Neural crest cell (in vitro differentiated cells): ENCODE results near the gene LSS. TPM values are rescaled to one million over a fixed set of nuclear protein-coding genes. Genes with fewer than 3 reads are reported as not detected.

Source experiments
- DNase-seq: peaks from one replicate; pipeline ENCODE4 v3.0.0; 2021; ENCODE audit warnings: low read depth, mixed read lengths, low spot score
- H3K27ac Mint-ChIP-seq: one replicate; pipeline ENCODE4 v1.8.0; 2021; ENCODE audit warnings: mild to moderate bottlenecking, mixed read lengths; ENCODE audit not compliant: unreplicated experiment
- H3K27me3 Mint-ChIP-seq: 2 replicates; pipeline ENCODE4 v1.8.0; 2021; ENCODE audit warnings: low read depth, mild to moderate bottlenecking, mixed read lengths
- H3K36me3 Mint-ChIP-seq: 2 replicates; pipeline ENCODE4 v1.8.0; 2021; ENCODE audit warnings: low read depth, mild to moderate bottlenecking, mixed read lengths
- H3K4me1 Mint-ChIP-seq: 2 replicates; pipeline ENCODE4 v1.8.0; 2021; ENCODE audit warnings: mixed read lengths
- H3K4me3 Mint-ChIP-seq: one replicate; pipeline ENCODE4 v1.8.0; 2021; ENCODE audit warnings: mild to moderate bottlenecking, mixed read lengths
- H3K9me3 Mint-ChIP-seq: 2 replicates; pipeline ENCODE4 v1.8.0; 2021; ENCODE audit warnings: mixed read lengths
- total RNA-seq: library from RNA; stranded (reverse); gene quantifications from 2 replicates; pipeline ENCODE4 v1.2.1, GENCODE V29; 2021
- TF ChIP-seq, protein P1 (sequence below): fragments of 200-600 bp; sonication (generic); conservative IDR thresholded peaks from 2 replicates; pipeline ENCODE4 v1.5.0; 2021; ENCODE audit warnings: antibody characterized with exemption, mild to moderate bottlenecking

The LSS gene
- total RNA-seq, 1 donor from 2014 or later: 225 TPM

DNA sequence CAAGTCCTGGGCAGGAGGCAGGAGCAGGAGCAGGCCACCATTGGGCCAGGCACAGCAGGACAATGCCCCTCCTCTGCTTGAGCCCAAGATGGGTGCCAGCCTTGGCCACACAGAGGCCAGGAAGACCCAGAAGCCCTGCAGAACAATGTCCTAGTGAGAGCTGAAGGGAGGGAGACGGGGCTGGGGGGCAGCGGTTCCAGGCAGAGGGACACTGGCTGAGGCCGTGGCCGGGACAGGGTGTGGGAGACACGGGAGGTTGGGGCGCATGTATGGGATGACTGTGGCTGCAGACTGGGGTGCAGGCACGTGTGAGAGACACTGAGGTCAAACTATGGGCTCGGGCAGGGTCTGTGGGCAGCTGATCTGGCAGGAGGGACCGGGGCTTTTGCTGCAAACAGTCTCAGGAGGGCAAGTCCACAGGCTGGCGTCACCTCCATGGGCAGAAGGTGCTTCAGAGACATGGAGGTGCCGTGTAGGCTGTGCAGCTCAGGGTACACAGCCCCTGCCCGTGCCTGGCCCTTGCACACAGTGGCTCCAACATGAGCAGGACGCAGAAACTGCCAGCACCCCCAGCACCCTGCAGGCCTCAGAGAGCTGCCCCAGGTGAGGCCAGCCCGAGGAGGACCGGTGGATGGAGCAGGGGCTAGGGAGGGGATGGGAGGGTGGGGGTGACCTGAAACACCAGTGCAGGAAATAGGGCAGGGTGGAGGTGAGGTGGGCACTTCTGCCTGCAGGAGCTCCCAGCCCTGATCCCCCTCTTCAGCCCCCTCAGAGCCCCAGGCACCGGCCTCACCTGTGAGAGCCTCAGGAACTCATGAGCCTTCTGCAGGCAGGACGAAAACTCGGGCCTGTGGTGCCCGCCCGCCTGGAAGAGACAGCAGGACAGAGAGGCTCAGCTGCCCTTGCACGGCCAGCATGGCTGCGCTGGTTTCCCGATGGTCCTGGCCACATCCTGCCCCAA lies 19.5 kb downstream of the LSS start:
- H3K36me3 Mint-ChIP-seq: peaks cover 8% of the 10 kb centered on the region
- no peaks in the 10 kb centered on the region for H3K27me3 Mint-ChIP-seq
- H3K4me3 Mint-ChIP-seq: no peak overlapping the region
- H3K4me1 Mint-ChIP-seq: no peaks in the 10 kb centered on the region
- H3K27ac Mint-ChIP-seq: no peak overlapping the region
- DNase-seq: no peak
- H3K9me3 Mint-ChIP-seq: no peaks in the 10 kb centered on the region
- TF ChIP-seq, protein P1, sequence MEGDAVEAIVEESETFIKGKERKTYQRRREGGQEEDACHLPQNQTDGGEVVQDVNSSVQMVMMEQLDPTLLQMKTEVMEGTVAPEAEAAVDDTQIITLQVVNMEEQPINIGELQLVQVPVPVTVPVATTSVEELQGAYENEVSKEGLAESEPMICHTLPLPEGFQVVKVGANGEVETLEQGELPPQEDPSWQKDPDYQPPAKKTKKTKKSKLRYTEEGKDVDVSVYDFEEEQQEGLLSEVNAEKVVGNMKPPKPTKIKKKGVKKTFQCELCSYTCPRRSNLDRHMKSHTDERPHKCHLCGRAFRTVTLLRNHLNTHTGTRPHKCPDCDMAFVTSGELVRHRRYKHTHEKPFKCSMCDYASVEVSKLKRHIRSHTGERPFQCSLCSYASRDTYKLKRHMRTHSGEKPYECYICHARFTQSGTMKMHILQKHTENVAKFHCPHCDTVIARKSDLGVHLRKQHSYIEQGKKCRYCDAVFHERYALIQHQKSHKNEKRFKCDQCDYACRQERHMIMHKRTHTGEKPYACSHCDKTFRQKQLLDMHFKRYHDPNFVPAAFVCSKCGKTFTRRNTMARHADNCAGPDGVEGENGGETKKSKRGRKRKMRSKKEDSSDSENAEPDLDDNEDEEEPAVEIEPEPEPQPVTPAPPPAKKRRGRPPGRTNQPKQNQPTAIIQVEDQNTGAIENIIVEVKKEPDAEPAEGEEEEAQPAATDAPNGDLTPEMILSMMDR: no peak

DNA sequence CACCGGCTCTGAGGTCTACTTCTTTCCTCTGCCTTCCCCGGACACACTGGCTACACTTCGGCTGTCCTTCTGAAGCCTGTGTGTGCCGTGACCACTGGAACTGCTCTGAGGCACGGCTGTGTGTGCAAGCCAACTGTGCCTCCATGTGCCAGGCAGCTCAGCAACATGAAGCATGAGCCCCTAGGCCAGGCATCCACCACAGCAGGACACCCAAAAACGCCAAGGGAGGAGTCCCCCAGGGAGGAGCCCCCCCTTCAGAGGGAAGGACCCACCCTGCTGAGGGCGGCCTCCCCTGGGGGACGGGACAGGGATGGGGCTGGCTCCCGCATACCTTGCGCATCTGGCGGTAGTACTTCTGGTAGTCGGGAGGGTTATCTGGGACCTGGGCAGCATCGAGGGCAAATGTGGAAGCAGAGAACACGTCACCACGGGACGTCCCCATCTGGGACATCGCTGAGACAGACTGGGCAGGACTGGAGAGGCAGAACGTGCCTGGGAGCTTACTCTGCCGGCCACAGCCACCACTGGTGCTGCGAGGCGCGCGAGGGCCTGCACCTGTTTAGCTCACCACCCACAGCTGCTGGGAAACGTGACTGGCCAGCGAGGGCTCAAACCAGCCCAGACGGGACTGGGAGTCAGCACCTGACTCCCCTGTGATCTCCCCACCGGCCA lies 20.5 kb downstream of the LSS start:
- Mint-ChIP-seq H3K27ac (no peak overlapping the region), H3K36me3 (peaks cover 8% of the 10 kb centered on the region), H3K4me3 (no peak overlapping the region), H3K9me3 (no peaks in the 10 kb centered on the region), H3K27me3 (no peaks in the 10 kb centered on the region), H3K4me1 (peaks cover 2% of the 10 kb centered on the region)
- TF ChIP-seq, protein P1: no peak
- no peak for DNase-seq

DNA sequence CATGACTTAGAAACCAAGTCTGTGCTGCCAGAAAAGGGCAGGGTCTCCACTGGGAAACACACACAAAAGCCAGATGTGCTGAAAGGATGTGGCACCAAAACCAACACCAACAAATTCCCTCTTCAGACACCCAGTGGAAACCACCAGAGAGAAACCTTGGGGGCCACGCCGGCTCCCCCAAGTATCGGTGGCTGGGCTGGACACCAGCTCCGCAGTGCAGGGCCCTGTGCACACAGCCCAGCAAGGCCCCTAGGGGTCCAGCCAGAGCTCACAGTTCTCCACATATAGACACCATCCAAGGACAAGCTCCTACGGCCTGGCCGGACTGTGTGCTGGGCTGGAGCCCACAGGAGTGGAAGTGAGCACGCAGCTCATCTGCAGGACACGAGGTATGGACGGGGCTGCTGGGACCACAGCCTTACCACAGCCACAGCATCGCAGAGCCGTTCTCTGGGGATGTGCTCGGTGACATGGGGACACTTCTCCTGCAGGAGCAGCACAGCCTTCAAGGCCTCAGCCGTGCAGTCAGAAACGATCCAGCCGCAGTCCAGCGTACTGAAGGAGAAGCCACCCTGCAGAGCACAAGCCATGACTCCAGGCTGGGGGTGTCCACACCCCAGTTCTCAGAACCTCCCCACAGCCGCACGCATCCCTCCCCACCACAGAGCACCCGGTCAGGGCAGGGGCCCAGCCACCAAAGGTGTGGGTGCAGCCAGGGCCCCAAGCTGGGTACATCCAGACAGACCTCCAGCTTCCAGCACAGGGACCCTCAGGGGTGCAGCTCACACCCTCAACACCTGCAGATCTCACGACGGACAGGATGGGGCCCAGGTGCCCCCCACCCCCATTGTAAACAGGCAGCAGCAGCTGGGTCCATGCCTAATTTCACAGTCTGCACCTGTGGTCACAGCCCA lies 21.3 kb downstream of the LSS start:
- no peak overlapping the region for H3K4me3 Mint-ChIP-seq
- no peak for DNase-seq

DNA sequence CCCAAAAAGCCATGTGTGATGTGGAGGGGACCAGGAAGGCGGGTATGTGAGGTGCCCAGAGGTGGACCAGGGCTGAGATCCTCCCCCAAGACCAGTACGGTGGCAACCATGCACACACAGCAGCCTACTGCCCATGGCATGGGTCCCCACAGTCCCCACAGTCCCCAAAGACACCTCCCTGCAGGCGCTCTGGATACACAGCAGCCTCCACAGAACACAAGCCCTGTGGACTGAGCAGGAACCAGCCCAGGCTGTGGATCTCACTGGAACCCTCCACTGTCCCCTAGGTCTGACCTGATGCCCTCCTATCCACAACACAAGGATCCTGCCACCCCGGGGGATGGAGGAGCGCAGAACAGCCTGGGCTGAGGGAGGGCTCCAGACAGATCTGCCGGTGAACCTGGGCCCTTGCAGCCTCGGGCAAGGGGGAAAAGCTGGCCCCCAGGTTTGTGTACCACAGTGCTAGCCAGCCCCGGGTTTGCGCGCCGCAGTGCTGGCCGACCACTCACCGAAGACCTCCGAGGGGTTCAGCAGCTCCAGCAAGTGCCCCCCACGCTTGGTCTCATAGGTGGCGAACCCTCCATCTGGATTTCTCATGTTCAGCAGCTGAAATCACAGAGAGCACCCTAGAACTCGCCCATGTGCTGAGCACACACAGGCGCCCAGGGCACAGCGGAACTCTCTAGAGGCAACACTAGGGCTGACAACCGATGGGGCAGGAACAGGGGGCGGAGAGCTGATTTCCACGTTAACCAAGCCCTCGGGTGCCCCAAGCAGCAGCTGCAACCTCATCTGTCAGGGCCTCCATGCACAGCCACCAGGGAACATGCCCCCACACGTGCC lies 22.2 kb downstream of the LSS start:
- H3K9me3 Mint-ChIP-seq: no peaks in the 10 kb centered on the region
- TF ChIP-seq, protein P1: no peak

More for the DNA sequence above, 21.3 kb downstream of the LSS start:
- Mint-ChIP-seq H3K27me3 (no peaks in the 10 kb centered on the region), H3K27ac (no peak overlapping the region), H3K4me1 (peaks cover 6% of the 10 kb centered on the region), H3K36me3 (peaks cover 11% of the 10 kb centered on the region), H3K9me3 (no peaks in the 10 kb centered on the region)
- TF ChIP-seq, protein P1: no peak

More for the DNA sequence above, 22.2 kb downstream of the LSS start:
- H3K4me1 Mint-ChIP-seq: peaks cover 6% of the 10 kb centered on the region
- no peaks in the 10 kb centered on the region for H3K27me3 Mint-ChIP-seq
- no peak overlapping the region for H3K4me3 Mint-ChIP-seq
- DNase-seq: no peak
- H3K27ac Mint-ChIP-seq: no peak overlapping the region
- H3K36me3 Mint-ChIP-seq: peaks cover 11% of the 10 kb centered on the region
